ENCODE data around the gene DEGS2.

The DEGS2 gene

DNA sequence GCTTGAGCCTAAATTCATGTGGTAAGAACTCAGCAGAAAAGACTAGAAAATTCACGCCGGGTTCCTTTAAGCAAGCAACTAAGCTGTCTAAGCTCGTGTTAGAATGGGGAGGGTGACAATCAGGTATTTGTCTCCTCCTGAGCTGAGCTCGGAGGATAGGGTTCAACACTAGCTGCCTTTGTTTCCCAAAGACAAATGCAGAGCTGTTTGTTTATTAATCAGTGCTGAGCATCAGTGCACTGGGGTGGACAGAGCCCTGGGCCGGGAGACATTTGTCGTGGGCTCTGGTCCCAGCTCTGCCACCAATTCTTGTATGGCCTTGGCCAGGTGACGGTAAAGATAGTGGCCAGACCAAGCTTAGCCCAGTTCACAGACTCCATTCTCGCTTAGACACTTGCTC lies 43.7 kb downstream of the DEGS2 start:
- CTCF ChIA-PET: interaction anchor here (1.2 to 4.2 kb wide), 2 partner anchors 8 to 11 kb away, joined by 3 to 27 read pairs; no protein-coding TSS in a partner anchor

DNA sequence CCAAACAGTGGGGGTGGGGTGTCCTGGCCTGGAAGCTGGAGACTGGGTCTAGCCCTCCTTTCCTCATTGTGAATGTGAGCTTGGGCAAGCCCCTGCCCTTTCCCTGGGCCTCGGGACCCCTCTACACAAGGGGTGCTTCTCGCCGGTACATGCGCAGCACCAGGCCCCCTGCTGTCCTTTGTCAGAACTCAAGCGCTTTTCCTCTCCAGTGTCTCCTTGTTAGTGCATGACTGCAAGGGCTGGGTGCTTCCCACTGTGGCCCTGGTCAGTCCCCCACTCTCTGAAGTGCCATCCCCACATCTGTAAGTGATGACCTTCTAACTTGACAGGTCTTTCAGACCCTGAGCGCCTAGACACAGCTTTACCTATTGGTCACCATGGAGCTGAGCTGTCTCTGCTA lies 44.2 kb downstream of the DEGS2 start:
- no peak for TF ChIP-seq ZNF112 (tag by site-specific recombination; IDR thresholded peaks at IDR 0.05)
- no peaks in the 10 kb centered on the region for H3K9me3 ChIP-seq (ENCODE audit: control insufficient read depth, insufficient read depth, low read depth, low read length)
- no peak overlapping the region for H3K4me3 ChIP-seq (ENCODE audit: low read depth, low read length)
- POLR2A ChIA-PET: interaction anchor here (0.6 kb wide), 1 partner anchor 16 kb away, joined by 3 read pairs; no protein-coding TSS in a partner anchor
- CTCF ChIA-PET: interaction anchor here (0.7 to 1.2 kb wide), 2 partner anchors 12 to 25 kb away, joined by 3 to 4 read pairs; no protein-coding TSS in a partner anchor
- H3K36me3 ChIP-seq (ENCODE audit: control insufficient read depth in 2 of 2, insufficient read depth in 1 of 2, low read length in 2 of 2): no peaks in the 10 kb centered on the region
- no peak overlapping the region for H3K27ac ChIP-seq (ENCODE audit: extremely low read depth, low read depth, low read length)
- H3K4me1 ChIP-seq (ENCODE audit: control insufficient read depth, insufficient read depth, low read length): no peaks in the 10 kb centered on the region

More for the DNA sequence above, 43.7 kb downstream of the DEGS2 start:
- H3K4me3 ChIP-seq (ENCODE audit: low read depth, low read length): no peak overlapping the region
- no peak for TF ChIP-seq EGR2 (tag by site-specific recombination; IDR thresholded peaks at IDR 0.05; ENCODE audit: low read depth)
- no peak for TF ChIP-seq ZNF555 (tag by site-specific recombination; conservative IDR thresholded peaks at IDR 0.05)
- TF ChIP-seq, protein P1, sequence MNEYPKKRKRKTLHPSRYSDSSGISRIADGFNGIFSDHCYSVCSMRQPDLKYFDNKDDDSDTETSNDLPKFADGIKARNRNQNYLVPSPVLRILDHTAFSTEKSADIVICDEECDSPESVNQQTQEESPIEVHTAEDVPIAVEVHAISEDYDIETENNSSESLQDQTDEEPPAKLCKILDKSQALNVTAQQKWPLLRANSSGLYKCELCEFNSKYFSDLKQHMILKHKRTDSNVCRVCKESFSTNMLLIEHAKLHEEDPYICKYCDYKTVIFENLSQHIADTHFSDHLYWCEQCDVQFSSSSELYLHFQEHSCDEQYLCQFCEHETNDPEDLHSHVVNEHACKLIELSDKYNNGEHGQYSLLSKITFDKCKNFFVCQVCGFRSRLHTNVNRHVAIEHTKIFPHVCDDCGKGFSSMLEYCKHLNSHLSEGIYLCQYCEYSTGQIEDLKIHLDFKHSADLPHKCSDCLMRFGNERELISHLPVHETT (tag by site-specific recombination; IDR thresholded peaks at IDR 0.05): no peak
- no peak for TF ChIP-seq IKZF3 (tag by site-specific recombination; IDR thresholded peaks at IDR 0.05)
- no peak for TF ChIP-seq ZNF701 (tag by site-specific recombination; IDR thresholded peaks at IDR 0.05)
- TF ChIP-seq, protein P2, sequence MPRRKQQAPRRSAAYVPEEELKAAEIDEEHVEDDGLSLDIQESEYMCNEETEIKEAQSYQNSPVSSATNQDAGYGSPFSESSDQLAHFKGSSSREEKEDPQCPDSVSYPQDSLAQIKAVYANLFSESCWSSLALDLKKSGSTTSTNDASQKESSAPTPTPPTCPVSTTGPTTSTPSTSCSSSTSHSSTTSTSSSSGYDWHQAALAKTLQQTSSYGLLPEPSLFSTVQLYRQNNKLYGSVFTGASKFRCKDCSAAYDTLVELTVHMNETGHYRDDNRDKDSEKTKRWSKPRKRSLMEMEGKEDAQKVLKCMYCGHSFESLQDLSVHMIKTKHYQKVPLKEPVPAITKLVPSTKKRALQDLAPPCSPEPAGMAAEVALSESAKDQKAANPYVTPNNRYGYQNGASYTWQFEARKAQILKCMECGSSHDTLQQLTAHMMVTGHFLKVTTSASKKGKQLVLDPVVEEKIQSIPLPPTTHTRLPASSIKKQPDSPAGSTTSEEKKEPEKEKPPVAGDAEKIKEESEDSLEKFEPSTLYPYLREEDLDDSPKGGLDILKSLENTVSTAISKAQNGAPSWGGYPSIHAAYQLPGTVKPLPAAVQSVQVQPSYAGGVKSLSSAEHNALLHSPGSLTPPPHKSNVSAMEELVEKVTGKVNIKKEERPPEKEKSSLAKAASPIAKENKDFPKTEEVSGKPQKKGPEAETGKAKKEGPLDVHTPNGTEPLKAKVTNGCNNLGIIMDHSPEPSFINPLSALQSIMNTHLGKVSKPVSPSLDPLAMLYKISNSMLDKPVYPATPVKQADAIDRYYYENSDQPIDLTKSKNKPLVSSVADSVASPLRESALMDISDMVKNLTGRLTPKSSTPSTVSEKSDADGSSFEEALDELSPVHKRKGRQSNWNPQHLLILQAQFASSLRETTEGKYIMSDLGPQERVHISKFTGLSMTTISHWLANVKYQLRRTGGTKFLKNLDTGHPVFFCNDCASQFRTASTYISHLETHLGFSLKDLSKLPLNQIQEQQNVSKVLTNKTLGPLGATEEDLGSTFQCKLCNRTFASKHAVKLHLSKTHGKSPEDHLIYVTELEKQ (tag by site-specific recombination; IDR thresholded peaks at IDR 0.05; ENCODE audit: borderline replicate concordance): no peak
- no peak for TF ChIP-seq ZNF548 (tag by site-specific recombination; IDR thresholded peaks at IDR 0.05)
- no peak for TF ChIP-seq ZXDB (tag by site-specific recombination; IDR thresholded peaks at IDR 0.05)
- TF ChIP-seq GFI1B (tag by site-specific recombination; IDR thresholded peaks at IDR 0.05): no peak
- TF ChIP-seq ZNF148 (tag by site-specific recombination; IDR thresholded peaks at IDR 0.05; ENCODE audit: borderline replicate concordance): no peak
- no peak for TF ChIP-seq ZNF530 (tag by site-specific recombination; IDR thresholded peaks at IDR 0.05; ENCODE audit: low read depth)
- TF ChIP-seq ZNF121 (tag by site-specific recombination; IDR thresholded peaks at IDR 0.05): no peak
- POLR2A ChIA-PET: interaction anchor here (0.6 kb wide), 1 partner anchor 16 kb away, joined by 3 read pairs; no protein-coding TSS in a partner anchor
- H3K27ac ChIP-seq (ENCODE audit: extremely low read depth, low read depth, low read length): no peak overlapping the region
- H3K36me3 ChIP-seq (ENCODE audit: control insufficient read depth in 2 of 2, insufficient read depth in 1 of 2, low read length in 2 of 2): no peaks in the 10 kb centered on the region
- H3K4me1 ChIP-seq (ENCODE audit: control insufficient read depth, insufficient read depth, low read length): no peaks in the 10 kb centered on the region
- no peaks in the 10 kb centered on the region for H3K9me3 ChIP-seq (ENCODE audit: control insufficient read depth, insufficient read depth, low read depth, low read length)

GRCh38 chr14:100114109-100114765 lies 45.2 kb downstream of the DEGS2 start:
- H3K27ac ChIP-seq (ENCODE audit: extremely low read depth, low read depth, low read length): no peak overlapping the region
- H3K4me1 ChIP-seq (ENCODE audit: control insufficient read depth, insufficient read depth, low read length): no peaks in the 10 kb centered on the region
- no peaks in the 10 kb centered on the region for H3K9me3 ChIP-seq (ENCODE audit: control insufficient read depth, insufficient read depth, low read depth, low read length)
- TF ChIP-seq ZNF449 (tag by site-specific recombination; IDR thresholded peaks at IDR 0.05): no peak
- TF ChIP-seq, protein P3, sequence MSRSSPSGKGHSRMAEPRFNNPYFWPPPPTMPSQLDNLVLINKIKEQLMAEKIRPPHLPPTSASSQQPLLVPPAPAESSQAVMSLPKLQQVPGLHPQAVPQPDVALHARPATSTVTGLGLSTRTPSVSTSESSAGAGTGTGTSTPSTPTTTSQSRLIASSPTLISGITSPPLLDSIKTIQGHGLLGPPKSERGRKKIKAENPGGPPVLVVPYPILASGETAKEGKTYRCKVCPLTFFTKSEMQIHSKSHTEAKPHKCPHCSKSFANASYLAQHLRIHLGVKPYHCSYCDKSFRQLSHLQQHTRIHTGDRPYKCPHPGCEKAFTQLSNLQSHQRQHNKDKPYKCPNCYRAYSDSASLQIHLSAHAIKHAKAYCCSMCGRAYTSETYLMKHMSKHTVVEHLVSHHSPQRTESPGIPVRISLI (tag by site-specific recombination; IDR thresholded peaks at IDR 0.05): no peak
- TF ChIP-seq MYNN (tag by site-specific recombination; IDR thresholded peaks at IDR 0.05; ENCODE audit: borderline replicate concordance): no peak
- TF ChIP-seq PRDM1 (tag by site-specific recombination; IDR thresholded peaks at IDR 0.05): no peak
- no peak for TF ChIP-seq ZNF610 (tag by site-specific recombination; IDR thresholded peaks at IDR 0.05; ENCODE audit: borderline replicate concordance)
- no peak for TF ChIP-seq ZNF324 (tag by site-specific recombination; IDR thresholded peaks at IDR 0.05)
- CTCF ChIA-PET: no interaction called here
- POLR2A ChIA-PET: no interaction called here
- H3K36me3 ChIP-seq (ENCODE audit: control insufficient read depth in 2 of 2, insufficient read depth in 1 of 2, low read length in 2 of 2): peaks cover 0 to 5% of the 10 kb centered on the region in 2 experiments; a peak in 1 of 3 replicates
- H3K4me3 ChIP-seq (ENCODE audit: low read depth, low read length): no peak overlapping the region

All from HEK293 (cell line).